Kidney tubule cell (primary cell): Measurements from ENCODE around the gene LY6G5C.
"Not testable (repeated sequence)": the region's sequence is repeated elsewhere in the genome, so short reads cannot be mapped to it uniquely, and the experiment has no call there.

Experiments
- DNase-seq: peaks from one replicate; pipeline ENCODE4 v3.0.0-alpha.2; 2018; ENCODE audit warnings: low spot score

Gene LY6G5C

GRCh38 chr6:31715022-31715958, 34.4 kb upstream of the LY6G5C start, which contains the start of gene LY6G6D:
Gene LY6G6D, plus strand, starts transcription at chr6:31715348. Its CDS starts 8 bp downstream, at chr6:31715356.
- DNase-seq = no peak

DNA sequence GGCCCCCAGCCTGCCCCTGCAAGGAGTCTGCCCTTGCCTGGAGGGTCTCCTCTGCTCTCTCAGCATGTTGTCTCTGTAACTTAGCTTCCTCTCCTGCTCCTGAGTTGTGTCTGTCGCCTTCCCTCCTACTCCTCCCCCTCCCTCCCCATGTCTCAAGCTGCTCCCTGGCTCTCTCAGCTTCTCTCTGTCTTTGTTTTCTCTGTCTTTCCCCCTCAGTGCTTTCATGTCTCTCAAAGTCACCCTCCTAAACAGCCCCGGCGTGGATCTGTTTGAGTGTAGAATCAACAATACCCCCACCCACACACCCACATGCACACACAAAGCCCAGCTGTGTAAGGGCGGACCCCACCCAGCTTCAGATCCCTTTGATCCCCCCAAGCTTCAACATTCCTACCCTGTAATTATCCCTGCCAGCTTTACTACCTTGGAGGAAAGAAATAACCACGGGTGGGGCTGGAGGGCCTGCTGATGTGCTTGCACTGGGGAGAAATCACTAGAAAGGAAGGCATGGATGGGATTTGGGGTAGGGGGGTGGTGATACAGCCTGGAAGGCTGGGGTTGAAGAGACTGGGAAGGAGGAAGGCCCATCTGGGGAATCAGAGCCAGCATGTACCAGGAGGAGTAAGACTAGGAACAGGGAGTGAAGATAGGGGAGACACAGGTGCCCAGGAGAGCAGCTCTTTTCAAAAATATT, 33.3 kb upstream of the LY6G5C start:
- DNase-seq = no peak

GRCh38 chr6:31713465-31713864, 32.6 kb upstream of the LY6G5C start:
- no peak for DNase-seq

DNA sequence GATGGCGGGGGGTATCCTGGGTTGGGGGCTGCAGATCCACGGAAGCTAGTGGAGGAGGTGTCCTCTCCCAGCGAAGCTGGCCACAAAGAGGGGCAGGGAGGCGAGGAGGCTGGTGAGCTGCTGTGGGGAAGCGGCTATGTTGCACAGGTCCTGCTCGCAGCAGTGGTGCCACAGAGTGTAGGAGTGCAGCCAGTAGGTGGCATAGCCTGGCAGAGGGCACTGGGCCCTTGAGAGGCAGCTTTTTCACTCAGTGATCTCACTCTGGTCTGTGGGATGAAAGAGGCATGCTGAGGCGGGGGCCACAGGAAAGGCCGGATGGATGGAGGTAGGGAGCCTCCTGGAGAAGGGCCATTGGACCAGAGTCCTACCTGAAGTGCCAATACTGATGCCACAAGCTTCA, 31.4 kb upstream of the LY6G5C start:
- no peak for DNase-seq

DNA sequence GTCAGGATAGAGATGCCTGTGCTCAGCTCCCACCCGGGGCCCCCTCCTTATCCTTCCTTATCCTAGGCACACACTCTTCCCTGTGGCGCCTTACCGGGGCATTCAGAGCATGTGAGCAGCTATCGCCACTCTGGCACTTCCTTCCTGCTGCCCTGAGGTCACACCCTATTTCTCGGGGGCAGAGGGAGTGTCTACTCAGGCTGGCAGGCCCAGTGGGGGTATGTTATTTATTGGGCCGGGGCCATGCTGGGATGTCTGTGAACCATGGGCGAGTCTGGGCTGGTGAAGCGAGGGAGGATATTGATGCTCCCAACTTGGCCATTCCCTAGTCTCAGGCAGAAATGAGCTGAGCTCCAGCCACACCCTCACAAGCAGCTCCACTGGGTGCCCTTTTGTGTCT, 30.4 kb upstream of the LY6G5C start:
- DNase-seq = no peak

GRCh38 chr6:31710523-31711219, 29.8 kb upstream of the LY6G5C start:
- no peak for DNase-seq

- DNase-seq = not testable (repeated sequence)
Measured at GRCh38 chr6:31709157-31709556, 28.3 kb upstream of the LY6G5C start.

DNA sequence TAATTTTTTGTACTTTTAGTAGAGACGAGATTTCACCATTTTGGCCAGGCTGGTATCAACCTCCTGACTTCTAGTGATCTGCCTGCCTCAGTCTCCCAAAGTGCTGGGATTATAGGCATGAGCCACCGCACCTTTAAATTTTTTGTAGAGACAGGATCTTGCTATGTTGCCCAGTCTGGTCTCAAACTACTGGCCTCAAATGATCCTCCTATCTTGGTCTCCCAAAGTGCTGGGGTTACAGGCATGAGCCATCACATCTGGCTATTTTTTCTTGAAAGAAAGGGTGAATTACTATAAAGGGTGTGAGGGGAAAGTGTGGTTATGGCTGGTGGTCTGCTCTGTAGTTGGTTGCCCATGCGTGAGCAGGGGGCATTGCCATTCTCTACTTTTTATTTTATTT, 27.4 kb upstream of the LY6G5C start:
- no peak for DNase-seq

- no peak for DNase-seq
Measured at GRCh38 chr6:31707701-31708100, 26.8 kb upstream of the LY6G5C start.

- DNase-seq = no peak
Measured at GRCh38 chr6:31706599-31706998, 25.7 kb upstream of the LY6G5C start, which contains the start of gene LY6G6F. Gene LY6G6F, plus strand, starts transcription at chr6:31706866. Its CDS starts 41 bp downstream, at chr6:31706907.

- DNase-seq = no peak
Measured at GRCh38 chr6:31705931-31706330, 25.1 kb upstream of the LY6G5C start.

DNA sequence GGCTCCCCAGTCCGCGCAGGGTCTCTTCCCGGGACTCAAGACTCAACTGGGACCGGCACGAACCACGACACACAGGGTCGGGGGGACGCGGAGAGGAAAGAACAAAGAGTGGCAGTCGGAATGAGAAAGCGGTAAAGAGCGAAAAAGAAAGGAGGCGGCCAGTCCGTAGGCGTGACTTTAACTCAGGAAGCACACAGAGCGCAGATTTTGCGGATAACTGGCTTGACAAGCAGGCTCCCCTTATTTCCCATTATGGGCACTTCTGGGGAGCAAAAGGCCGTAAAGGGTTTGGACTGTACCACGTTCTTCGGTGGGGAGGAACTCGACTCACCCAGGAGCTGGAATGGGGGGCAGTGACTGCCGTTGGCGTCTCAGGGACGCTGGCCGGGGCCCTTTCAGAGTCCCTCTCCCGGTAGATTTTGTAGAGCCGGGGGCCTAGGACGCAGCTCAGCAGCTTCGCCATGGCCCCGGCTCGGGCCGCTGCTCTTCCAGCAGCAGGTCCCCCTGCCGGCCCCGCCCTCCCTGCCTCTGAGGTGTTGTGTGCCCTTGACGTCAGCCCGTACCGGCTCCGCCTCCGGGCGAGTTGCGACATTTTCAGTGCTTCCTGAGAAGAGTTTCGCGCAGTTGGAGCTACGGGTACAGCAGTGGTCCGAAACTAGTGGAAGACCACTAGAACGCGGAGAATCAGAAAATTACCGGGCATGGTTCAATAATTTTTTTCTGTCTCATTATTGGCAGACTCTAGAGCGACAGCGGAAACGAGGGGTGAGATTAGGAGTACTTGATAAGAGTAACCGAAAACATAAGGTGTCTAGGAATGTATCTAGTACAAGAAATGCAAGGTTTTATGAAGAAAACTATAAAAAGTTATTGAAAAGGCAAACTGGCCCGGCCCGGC, 22.2 kb upstream of the LY6G5C start, which contains the start of gene ABHD16A:
Gene ABHD16A, minus strand, starts transcription at position 506 of the 898 bp plus-strand sequence. Its CDS starts 43 bp downstream, at position 463.
- DNase-seq = peak; percentile 97

DNA sequence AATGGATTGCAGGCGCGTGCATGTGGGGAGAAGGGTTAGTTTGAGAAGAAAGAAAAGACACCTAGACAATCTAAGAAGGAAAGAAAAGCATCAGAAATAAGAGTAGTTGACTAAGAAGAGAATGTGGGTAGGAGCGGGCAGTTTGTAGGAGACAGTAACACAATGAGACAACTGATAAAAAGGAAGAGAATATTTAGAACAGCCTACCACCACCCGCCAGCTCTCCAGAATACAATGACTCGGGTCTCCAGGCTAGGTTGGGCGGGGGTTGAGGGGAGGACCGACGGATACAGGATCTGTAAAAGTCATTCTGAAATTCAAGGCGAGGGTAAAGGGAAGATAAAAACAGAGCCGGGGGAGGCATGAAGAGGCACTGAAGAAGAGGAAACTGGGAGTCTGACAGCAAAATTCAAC, 21.5 kb upstream of the LY6G5C start:
- no peak for DNase-seq

- peak; percentile 13 for DNase-seq
Measured at GRCh38 chr6:31701666-31702404, 21.0 kb upstream of the LY6G5C start.

- DNase-seq = no peak
Measured at GRCh38 chr6:31700740-31701401, 20.0 kb upstream of the LY6G5C start.

DNA sequence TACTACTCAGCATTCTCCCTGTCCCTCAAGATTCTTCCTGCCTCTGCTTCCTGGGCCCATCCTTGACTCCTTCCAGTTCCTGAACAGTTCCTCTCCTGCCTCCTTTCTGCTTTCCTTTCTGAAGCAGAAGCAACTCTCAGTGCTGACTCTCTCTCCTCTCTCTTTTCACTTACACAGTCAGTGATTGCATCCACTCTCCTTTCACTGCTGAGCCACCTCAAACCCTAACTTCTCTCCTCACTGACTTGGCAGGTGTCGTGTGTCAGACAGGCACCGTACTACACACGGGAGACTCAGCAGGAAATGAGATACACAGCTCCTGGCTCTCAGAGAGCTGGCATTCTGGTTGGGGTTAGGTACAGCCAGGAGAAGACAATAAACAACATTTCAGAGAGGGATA, 16.7 kb upstream of the LY6G5C start:
- peak; percentile 22 for DNase-seq

DNA sequence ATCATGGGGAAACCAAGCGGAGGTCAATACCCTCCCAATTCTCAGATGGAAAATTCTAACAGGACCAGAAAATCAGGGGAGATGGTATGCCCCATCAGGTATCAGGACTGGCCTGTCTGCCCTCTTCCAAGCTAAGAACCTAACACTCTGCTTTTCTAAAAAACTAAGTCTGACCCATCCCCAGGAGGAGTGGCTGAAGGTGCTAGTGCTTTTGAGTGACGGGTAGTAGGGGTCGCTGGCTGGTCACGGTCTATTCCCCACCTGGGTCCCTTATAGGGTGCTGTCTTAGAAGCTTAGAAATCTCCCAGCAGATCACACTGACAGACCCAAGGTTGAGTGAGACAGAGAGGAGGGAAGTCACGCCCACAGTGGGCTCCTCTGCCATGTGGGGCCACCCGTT, 12.7 kb upstream of the LY6G5C start:
- DNase-seq = no peak

DNA sequence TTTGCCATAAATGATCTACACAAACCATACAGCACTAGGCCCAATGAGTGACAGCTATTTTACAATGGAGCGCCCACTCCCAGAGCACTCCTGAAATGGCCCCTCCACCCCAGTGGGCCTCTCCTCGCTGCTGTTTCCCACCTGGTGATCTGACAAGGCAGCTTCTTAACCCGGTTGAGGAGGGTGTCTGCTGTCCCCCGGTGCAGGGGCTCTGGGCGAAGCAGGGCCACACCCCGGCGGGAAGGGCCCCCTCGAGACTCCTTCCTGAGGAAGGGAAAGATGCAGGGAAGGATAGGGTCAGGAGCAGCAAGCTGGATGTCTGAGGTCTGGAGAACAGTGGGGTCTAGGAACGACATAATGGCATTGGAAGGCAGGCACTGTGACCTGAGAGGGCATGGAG, 12.0 kb upstream of the LY6G5C start:
- DNase-seq = no peak

- no peak for DNase-seq
Measured at GRCh38 chr6:31692353-31692752, 11.5 kb upstream of the LY6G5C start.

GRCh38 chr6:31691564-31692108, 10.8 kb upstream of the LY6G5C start:
- no peak for DNase-seq
